ENCODE data around the gene NATD1.

GRCh38 chr17:21269394-21269793, 16.2 kb upstream of the NATD1 start:
- TF ChIP-seq POLR2A (IDR thresholded peaks at IDR 0.05) (no peak), CTCF (IDR thresholded peaks at IDR 0.05) (no peak)
